ENCODE results near the gene CRABP1.
"Not testable (repeated sequence)": the region's sequence is repeated elsewhere in the genome, so short reads cannot be mapped to it uniquely, and the experiment has no call there.

Gene CRABP1

DNA sequence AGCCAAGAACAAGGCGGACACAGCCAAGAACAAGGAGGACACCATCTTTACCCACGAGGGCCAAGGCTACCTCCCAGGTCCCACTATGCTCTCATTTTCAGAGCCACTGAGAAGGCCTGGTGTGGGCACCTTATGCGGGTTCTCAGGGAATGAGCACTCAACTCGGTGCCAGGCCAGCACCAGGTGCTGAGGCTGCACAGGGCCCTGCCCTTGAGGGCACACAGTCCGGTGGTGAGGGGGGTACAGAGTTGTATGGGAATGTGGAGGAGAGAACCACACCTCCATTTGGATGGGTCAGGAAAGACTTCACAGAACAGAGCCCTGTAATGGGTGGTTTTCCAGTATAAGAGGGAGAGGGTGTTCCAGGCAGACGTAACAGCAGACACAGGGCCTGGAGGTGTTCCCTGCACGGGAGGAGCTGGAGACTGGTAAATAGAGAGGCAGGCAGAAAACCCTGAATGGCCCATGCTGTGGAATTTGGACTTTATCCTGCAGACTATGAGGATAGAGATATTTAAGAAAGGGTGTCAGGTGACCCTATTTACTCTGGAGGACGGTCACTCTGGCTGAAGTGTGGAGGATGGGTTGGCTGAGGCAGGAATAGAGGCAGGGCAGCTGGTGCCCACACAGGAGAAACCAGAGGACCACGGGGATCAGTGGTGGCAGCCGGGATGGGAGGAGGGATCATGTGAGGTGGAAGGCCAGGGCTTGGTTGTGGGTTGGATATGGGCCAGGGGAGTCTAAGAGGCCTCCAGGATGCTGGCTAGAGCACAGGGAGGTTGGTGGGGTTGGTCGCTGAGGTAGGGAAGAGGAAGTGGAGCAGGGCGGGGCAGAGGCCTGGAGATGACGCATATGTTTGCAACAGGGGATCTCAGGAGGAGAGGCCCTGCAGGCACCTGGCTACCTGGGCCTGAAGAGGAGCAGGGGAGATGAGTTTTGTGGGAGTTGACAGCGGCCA is 34.6 kb downstream of the CRABP1 start:
- DNase-seq (ENCODE audit: low read depth in 2 of 2): no peak

DNA sequence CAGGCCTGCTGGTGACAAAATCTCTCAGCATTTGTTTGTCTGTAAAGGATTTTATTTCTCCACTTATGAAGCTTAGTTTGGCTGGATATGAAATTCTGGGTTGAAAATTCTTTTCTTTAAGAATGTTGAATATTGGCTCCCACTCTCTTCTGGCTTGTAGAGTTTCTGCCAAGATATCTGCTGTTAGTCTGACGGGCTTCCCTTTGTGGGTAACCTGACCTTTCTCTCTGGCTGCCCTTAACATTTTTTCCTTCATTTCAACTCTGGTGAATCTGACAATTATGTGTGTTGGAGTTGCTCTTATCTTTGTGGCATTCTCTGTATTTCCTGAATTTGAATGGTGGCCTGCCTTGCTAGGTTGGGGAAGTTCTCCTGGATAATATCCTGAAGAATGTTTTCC is 40.0 kb downstream of the CRABP1 start:
- not testable (repeated sequence) for DNase-seq (ENCODE audit: low read depth in 2 of 2)

DNA sequence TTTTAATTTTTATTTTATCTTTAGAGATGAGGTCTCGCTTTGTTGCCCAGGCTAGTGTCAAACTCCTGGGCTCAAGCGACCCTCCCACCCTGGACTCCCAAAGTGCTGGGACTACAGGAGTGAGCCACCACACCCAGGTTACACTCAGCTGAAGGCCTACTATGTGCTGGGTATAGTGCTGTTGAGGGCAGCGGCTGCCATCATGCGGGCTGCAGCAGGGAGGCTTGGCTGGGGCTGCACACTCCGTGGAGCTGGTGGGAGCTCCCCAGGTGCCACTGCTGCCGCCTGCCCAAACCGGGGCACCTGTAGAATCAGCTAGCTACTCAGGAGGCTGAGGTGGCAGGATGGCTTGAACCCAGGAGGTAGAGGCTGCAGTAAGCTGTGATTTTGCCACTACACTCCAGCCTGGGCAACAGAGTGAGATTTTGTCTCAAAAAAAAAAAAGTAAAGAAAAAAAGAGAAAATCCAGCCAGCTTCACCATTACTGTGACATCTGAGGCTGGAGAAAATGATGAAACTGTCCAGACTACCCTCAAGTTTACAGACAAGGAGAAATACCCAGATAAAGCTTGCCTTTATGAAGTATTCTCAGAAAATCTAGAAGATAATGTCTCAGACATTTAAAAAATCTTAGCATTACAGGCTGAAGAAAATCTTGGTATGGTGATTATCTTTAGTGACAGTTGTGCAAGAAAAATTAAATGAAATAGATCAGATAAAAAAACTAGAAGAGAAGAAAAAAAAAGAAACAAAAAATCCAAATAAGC is 42.1 kb downstream of the CRABP1 start:
- no peak for DNase-seq (ENCODE audit: low read depth in 2 of 2)

DNA sequence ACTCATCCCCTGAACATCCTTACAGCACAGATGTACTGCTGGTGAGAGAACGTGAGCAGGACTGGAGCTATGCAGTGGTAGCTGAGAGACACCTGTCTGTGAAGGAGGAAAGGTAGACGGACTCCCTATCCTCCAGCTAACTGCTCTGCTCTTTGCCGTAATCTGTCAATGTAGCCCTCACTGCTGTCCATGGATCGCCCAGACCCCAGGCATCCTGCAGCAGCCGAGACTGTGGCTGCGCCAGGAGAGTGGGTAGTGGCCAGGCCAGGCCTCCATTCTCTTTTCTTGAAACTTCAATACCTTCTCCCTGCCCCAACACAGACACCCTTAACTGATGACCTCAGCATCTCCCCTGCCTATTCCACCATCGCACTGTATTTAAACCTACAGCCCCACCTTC is 44.5 kb downstream of the CRABP1 start:
- DNase-seq (ENCODE audit: low read depth in 2 of 2): no peak

DNA sequence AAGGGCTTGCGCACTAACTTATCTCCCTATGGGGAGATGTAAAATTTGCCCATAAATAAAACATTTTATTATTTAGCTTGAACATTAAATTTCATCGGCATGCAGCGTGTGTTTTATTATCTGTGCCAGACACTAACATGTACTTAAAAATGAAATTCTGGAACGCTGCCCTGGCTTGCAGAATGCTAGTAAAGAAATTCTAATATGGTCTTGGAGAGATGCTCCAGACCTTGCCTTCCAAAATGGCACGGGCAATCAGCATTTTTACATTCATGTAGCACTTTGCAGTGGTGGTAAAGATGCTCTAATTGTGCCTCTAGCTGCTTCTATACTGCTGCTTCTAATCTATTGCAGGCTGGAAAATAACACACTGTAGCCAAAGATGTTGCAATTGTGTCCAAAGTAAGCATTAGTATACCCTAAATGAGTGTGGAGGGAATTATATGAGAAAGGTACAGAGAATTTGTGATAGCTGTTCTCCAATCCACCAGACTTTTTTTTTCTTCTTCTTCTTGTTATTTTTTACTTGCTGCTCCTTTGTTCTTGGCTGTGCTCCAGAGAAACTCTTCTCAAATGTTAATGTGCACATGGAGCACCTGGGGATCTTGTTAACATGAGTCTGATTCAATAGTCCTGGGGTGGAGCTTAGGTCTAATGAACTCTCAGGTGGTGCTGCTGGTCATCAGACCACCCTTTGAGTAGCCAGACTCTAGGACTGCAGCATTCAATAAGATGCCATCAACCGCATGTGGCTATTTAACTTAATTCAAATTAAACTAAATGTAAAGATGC is 47.3 kb downstream of the CRABP1 start:
- DNase-seq (ENCODE audit: low read depth in 2 of 2): no peak

DNA sequence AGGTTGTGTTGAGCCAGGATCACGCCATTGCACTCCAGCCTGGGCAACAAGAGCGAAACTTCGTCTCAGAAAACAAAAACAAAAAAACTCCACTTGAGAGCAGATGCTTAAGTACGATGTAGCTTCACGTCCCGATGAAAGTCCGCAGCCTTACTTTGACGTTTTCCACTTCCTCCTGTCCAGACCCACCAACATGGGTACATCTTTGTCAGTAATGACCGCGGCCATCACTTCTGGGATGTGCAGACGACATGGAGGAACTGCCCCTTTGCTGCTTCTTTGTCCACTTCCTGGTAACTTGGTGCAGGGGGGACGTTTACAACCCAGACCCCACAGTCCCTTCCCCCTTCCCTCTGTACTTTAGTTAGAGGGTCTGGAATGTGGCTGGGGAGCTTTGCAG is 48.7 kb downstream of the CRABP1 start:
- no peak for DNase-seq (ENCODE audit: low read depth in 2 of 2)

DNA sequence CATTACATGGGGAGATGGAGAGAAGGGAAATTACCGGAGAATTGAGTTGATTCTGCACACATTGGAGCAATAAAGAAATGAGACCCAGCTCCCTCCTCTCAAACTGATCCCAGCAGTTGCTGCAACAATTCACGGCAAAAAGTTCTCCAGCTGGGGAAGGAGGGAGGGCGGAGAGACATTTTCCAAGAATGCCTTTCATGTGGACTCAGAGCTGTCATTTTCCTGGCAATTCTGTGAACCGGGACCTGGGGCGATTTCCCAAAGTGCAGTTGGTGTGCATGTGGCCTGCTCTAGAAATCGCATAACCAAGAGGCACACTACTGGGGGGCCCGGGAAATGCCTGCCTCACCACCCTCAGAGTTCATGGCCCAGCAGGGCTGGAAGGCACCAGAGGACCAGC is 49.2 kb downstream of the CRABP1 start:
- no peak for DNase-seq (ENCODE audit: low read depth in 2 of 2)

DNA sequence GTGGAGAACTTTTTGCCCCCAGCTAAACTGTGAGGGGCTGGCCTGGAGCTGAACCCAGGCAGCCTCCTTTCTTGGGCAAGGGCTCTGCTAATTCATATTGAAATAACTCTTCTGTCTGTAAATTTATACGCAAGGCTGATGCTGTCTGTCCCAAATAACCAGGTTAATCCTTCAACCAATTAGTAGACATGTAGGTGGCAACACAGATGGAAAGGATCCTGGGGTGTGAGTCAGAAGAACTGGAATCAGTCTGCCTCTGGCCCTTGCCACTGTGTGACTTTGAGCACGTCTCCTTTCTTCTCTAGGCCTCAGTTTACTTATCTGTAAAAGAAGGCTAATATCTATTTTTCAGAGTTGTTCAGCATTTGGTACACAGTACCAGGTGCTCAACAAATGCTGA is 49.6 kb downstream of the CRABP1 start:
- DNase-seq (ENCODE audit: low read depth in 2 of 2): no peak

DNA sequence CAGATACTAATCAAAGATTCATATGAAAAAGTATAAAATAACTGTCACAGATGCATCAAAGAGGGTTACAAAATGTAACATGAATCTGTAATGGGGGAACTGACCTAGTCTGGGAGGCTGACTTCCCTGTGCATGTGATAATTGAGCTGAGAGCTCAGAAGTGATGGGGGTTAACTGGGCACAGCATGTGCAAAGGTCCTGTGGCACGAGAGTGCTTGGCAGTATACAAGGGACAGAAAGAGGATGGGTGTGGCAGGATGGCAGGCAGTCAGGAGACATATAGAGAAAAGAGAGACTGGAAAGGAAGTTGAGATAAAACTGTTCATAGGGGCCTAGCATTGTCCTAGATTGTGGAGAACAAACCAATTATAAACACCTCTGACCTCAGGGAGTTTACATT is 50.1 kb downstream of the CRABP1 start:
- no peak for DNase-seq (ENCODE audit: low read depth in 2 of 2)

DNA sequence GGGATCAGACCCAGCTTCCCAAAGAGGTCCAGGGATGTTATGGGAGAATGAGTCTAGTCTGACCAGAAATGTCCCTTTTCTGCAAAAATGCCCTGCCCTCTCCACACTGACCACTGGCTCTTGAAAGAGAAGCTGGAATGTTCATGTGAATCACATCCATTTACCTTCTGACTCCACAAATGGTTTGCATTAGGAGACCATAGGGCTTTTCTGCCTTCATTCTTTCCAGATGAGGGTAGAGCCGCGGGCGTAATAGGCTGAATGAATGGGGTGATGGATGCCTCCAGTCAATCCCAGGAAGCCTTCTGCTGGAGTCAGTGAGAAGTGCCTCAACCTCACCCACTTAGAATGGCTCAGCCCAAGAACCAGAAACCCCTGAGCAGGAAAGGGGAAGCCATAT is 50.7 kb downstream of the CRABP1 start:
- DNase-seq (ENCODE audit: low read depth in 2 of 2): no peak

DNA sequence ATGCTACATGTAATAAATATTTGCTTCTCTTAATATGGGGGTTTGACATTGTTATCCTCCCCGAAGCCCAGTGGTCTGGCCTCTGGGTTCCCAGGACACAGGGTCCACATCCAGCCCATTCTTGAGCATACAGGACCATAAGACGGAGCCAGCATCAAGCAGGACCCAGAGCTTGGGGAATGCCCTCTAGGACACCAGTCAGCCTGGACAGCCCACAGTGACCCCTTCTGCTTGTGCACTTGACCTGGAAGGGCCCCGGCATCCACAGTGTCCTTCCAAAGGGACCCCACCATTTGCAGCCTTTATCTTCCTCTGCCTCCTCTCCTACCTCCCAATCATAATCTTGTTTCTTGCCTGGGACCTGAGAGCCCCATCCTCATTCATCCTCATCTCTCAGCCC is 51.6 kb downstream of the CRABP1 start:
- no peak for DNase-seq (ENCODE audit: low read depth in 2 of 2)

DNA sequence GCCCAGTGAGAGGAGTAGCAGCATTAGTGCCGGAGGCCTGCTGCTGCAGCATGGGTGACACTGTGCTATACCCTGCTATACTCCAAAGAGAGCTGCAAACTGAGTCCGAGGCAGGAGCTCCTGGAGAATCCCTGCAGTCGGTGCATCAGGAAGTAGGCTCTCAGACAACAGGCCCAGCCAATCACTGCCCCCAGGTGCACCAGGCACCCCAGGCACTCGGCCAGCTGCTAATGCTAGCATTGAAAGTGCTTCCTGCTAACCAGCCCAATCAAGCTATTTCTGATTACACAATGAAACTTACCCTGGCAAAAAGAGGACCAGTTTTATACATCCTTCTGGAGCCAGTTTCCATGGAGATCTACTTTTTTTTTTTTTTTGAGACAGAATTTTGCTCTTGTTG is 52.3 kb downstream of the CRABP1 start:
- DNase-seq (ENCODE audit: low read depth in 2 of 2): no peak

DNA sequence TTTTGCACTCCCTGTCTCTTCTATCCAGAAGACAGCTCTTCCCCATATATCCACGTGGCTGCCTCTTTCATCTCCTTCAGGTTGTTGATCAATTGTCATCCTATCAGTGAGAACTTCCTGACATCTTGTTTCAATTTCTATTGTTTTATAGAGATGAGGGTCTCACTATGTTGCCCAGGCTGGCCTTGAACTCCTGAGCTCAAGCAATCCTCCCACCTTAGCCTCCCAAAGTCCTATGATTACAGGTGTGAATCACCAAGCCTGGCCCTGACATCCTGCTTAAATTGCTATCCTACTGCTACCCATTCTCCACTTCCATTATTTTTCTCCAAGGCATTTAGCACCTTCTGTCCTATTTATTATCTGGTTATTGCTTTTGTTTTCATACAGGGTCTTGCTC is 53.0 kb downstream of the CRABP1 start:
- DNase-seq (ENCODE audit: low read depth in 2 of 2): no peak

DNA sequence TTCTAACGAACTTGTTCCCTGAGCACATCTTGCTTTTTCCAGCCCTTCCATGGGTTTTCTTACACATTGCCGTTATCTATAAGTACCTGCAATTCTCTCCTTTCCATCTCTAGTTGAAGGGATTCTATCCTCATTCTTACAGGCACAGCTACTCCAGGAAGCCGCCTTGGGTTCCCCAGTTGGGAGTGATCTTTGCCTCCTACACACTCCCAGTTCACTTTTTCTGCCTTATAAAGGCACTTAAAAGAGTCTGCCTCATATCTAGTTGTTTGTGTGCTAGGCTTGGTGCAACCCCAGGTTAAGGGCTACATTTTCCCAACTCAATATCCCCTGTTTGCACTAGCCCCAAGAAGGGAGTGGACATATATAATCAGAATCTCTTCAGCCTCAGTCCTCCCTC is 53.9 kb downstream of the CRABP1 start:
- DNase-seq (ENCODE audit: low read depth in 2 of 2): no peak

DNA sequence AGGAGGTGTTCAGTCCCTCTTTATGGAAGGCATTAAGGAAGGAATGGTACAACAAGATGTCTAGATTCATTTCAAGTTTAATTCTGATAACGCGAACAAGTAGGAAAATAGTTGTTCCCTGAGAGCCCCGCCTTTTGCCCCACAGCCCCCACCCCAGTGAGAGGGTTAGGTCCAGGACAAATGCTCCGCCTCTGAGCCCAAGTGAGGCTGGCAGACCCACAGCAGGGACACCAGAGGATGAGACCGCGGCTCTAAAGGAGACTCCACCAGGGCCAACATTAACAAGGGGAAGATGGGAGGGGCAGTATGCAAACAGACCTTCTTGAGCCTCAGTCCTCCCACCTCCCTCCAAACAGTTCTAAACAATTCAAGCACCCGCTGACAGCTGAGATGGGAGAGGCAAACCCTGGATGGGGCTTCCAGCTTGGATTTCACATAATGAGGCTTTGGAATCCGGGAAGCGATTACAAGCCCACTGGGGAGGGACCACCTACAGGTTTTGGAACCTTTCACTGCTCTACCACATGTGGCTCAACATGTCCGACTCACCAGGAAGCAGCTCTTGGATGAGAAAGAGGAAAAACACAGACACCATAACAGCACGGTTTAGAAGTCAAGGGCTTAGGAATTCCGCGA is 54.9 kb downstream of the CRABP1 start:
- DNase-seq (ENCODE audit: low read depth in 2 of 2): no peak

DNA sequence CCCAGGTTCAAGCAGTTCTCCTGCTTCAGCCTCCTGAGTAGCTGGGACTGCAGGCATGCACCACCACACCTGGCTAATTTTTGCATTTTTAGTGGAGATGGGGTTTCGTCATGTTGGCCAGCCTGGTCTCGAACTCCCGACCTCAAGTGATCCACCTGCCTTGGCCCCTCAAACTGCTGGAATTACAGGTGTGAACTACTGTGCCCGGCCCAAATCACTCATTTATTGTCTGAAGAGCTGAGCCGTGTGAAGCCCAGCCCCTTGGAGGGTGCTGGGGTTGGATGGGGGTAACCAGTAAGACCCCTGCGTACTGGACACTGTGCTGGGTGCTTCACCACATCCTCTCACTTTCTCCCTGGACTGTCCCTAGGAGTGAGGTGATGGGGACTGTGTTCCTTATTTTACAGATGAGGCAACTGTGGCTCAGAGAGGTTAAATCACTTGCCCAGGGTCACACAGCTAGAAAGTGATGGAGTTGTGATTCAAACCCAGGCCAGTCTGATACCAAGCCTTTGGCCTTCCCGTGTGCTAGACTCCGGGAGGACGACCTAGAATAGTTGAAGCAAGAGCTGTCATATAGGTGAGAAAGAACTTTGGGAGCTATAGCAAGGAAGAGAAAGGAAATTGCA is 56.1 kb downstream of the CRABP1 start:
- no peak for DNase-seq (ENCODE audit: low read depth in 2 of 2)

DNA sequence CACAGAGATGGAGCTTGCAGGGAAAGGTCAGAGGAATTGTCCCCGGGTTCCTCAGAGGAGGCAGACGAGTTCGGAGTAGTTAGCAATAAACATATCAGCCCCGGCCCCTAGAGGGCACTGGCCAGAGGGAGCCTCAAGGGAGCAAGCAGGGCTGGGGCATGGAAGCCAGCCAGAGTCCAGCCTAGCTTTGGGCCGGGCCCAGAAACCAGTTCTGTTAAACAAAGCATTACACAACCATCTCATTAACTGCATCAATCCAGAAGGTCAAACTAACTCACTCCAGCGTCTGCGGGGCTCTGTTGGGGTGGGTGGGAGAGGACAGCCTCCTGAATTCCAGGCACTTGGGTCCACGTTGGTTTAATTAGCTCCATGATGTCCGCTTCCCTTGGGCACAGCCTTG is 56.8 kb downstream of the CRABP1 start:
- no peak for DNase-seq (ENCODE audit: low read depth in 2 of 2)

DNA sequence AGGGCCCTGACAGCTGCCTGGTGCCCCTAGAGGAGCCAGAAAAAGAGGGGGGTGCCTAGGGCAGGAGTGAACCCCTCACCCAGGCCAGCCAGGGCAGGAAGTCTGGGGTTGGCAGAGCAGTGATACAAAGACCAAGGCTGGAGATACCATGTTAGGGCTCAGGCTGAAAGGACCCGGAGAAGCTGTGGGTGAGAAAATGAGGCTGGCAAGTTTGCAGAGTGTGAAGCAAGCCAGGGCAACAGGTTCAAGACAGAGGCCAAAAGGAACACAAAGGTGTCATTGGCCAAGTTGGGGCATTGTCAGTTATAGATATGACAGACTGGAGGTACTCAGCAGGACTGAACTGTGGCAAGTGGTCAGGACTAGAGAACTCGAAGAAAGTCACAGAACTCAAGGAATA is 57.2 kb downstream of the CRABP1 start:
- DNase-seq (ENCODE audit: low read depth in 2 of 2): no peak
